Measurements from ENCODE around the gene GPD1L.

DNA sequence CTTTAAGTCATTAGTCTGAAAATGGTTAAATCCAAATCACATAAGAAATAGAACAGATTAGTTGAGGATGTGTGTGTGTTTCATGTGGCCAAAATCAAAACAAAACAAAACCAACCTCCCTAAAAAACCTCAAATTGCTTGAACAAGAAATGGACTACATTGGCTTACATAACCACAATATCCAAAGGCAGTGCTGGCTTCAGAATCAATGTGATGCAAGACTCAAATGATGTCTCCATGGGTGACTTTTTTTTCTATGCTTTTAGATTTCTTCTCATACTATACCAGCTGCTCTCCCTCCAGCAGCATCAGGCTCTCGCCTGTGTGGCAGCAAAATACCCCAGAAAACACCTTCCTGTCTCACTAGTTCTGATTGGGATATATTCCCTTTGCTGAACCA, 96.1 kb downstream of the GPD1L start:
- no peak for TF ChIP-seq CTCF (IDR thresholded peaks at IDR 0.05; ENCODE audit: insufficient read depth, low read depth, low read length)
- TF ChIP-seq EZH2 (IDR thresholded peaks at IDR 0.05; ENCODE audit: insufficient read depth, low read length): no peak

Data from astrocyte (in vitro differentiated cells and primary cell).